ENCODE data around the gene ANKMY1. TPM values are rescaled to one million over a fixed set of nuclear protein-coding genes. Genes with fewer than 3 reads are reported as not detected.

The ANKMY1 gene
- total and polyA plus RNA-seq, 2 of the 8 experiments (the other 6 are each of a cell fraction or from before 2014, with no cell fraction given) = 4.5 to 4.8 TPM

DNA sequence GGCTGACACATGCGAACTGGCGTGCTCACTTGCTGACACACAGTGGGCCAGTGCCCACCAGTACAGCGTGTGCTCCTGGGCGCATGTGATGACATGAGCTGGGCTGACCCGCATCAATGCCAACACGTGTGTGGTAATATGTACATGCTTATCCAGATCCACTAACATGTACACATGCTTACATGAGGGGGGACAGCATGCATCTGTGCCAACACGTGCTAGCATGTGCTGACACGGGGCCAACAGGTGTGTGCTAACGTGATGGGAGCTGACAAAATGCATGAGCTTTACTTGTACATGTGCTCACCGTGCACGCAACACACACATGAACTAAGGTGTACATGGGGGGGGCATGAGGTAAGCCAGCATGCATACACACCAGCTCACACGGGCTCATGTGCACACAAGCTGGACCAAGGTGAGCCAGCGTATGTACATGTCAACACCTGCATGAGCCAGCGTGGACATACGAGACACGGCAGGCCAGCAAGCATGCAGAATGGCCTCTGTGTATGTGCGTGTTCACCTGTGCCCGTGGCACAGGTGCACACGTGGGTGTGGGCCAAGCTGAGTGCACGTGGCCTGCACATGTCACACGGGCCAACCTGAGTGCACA lies 93.8 kb downstream of the ANKMY1 start:
- CTCF ChIA-PET (ENCODE audit: partially characterized antibody) = interaction anchor here (0.9 kb wide), 1 partner anchor 116 kb away, joined by 4 read pairs; no protein-coding TSS in a partner anchor
- FAIRE-seq = no peak
- no peak for TF ChIP-seq EGR1 (IDR thresholded peaks at IDR 0.05; ENCODE audit: borderline replicate concordance, low read depth, low read length)
- TF ChIP-seq YY1 (IDR thresholded peaks at IDR 0.05; ENCODE audit: low read depth, low read length) = no peak
- TF ChIP-seq TEAD4 (IDR thresholded peaks at IDR 0.05; ENCODE audit: low read depth, low read length) = no peak
- no peak for TF ChIP-seq SAP30 (IDR thresholded peaks at IDR 0.05; ENCODE audit: insufficient read depth, insufficient replicate concordance, low read length)
- TF ChIP-seq, protein P1, sequence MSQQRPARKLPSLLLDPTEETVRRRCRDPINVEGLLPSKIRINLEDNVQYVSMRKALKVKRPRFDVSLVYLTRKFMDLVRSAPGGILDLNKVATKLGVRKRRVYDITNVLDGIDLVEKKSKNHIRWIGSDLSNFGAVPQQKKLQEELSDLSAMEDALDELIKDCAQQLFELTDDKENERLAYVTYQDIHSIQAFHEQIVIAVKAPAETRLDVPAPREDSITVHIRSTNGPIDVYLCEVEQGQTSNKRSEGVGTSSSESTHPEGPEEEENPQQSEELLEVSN (IDR thresholded peaks at IDR 0.05) = no peak
- TF ChIP-seq EP300 (IDR thresholded peaks at IDR 0.05; ENCODE audit: borderline replicate concordance in 1 of 2, low read depth in 2 of 2, low read length in 2 of 2) = no peak
- no peak for TF ChIP-seq BRCA1 (IDR thresholded peaks at IDR 0.05; ENCODE audit: low read depth, low read length)
- no peak for TF ChIP-seq TAF7 (optimal IDR thresholded peaks at IDR 0.05; ENCODE audit: borderline replicate concordance, low read depth, low read length)
- TF ChIP-seq, protein P2, sequence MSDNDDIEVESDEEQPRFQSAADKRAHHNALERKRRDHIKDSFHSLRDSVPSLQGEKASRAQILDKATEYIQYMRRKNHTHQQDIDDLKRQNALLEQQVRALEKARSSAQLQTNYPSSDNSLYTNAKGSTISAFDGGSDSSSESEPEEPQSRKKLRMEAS (IDR thresholded peaks at IDR 0.05) = no peak
- TF ChIP-seq ASH2L (IDR thresholded peaks at IDR 0.05; ENCODE audit: low read length) = no peak
- no peak for TF ChIP-seq MAFK (IDR thresholded peaks at IDR 0.05; ENCODE audit: low read depth, low read length)

More for the DNA sequence above, 93.8 kb downstream of the ANKMY1 start:
- Histone ChIP-seq H3K4ac (replicated peaks; ENCODE audit: insufficient read length, low read depth, low read length) (no peak overlapping the region), H4K5ac (ENCODE audit: insufficient read length, low read depth, low read length) (no peak overlapping the region), H2AK5ac (ENCODE audit: low read depth, low read length) (no peak overlapping the region), H3K23me2 (ENCODE audit: low read depth, low read length) (no peaks in the 10 kb centered on the region), H3K4me1 (replicated peaks in 1 of 4; ENCODE audit: control insufficient read depth in 3 of 4, insufficient read depth in 4 of 4, low read length in 3 of 4) (peaks cover 0 to 10% (median 1%) of the 10 kb centered on the region in 4 experiments; a peak in 4 of 7 replicates), H3K27ac (ENCODE audit: low read depth, low read length) (no peak overlapping the region), H3K4me3 (ENCODE audit: extremely low read depth in 1 of 4, insufficient read depth in 2 of 4, low read depth in 3 of 4, low read length in 4 of 4) (no peak overlapping the region), H3K4me2 (ENCODE audit: insufficient read depth in 1 of 2, low read depth in 2 of 2, low read length in 2 of 2) (no peak overlapping the region), H3K36me3 (ENCODE audit: control insufficient read depth in 2 of 4, insufficient read depth in 4 of 4, low read length in 3 of 4) (peaks cover 0 to 13% (median 5%) of the 10 kb centered on the region in 4 experiments; a peak in 5 of 8 replicates), H3K14ac (ENCODE audit: insufficient read length) (no peak overlapping the region), H2BK15ac (ENCODE audit: low read length) (no peak overlapping the region), H3K18ac (ENCODE audit: extremely low read depth, low read length) (no peak overlapping the region), H2BK12ac (ENCODE audit: low read depth, low read length) (no peak overlapping the region), H4K20me1 (replicated peaks in 1 of 2; ENCODE audit: control insufficient read depth in 1 of 2, insufficient read depth in 2 of 2, low read length in 2 of 2) (peaks cover 0 to 10% of the 10 kb centered on the region in 2 experiments), H3K79me2 (ENCODE audit: control insufficient read depth in 1 of 2, insufficient read depth in 2 of 2, low read length in 2 of 2) (no peaks in the 10 kb centered on the region), H3K9ac (replicated peaks in 1 of 4; ENCODE audit: extremely low read depth in 1 of 4, low read depth in 3 of 4, low read length in 3 of 4) (no peak overlapping the region), H2BK5ac (ENCODE audit: low read depth, low read length) (no peak overlapping the region), H2BK20ac (ENCODE audit: low read length) (no peak overlapping the region), H3K9me3 (ENCODE audit: insufficient read depth in 2 of 2, low read depth in 1 of 2, low read length in 1 of 2) (no peaks in the 10 kb centered on the region), H3K23ac (ENCODE audit: insufficient read length) (no peak overlapping the region), H4K91ac (replicated peaks; ENCODE audit: insufficient read length, low read length) (no peak overlapping the region), H3K56ac (replicated peaks; ENCODE audit: insufficient read length, low read depth, low read length) (no peak overlapping the region), H3K27me3 (replicated peaks in 1 of 4; ENCODE audit: control insufficient read depth in 3 of 4, extremely low read depth in 1 of 4, insufficient read depth in 3 of 4, low read length in 3 of 4) (no peaks in the 10 kb centered on the region), H2BK120ac (replicated peaks; ENCODE audit: low read depth, low read length) (no peak overlapping the region), H4K8ac (ENCODE audit: extremely low read depth, insufficient read depth, low read length) (no peak overlapping the region), H3K79me1 (ENCODE audit: low read depth, low read length) (no peaks in the 10 kb centered on the region), H2AFZ (ENCODE audit: low read length) (no peak overlapping the region)
- POLR2A ChIA-PET (ENCODE audit: partially characterized antibody) = no interaction called here
- 95% methylated on average over 21 of the region's 21 CpGs; no CpG with 5 or more reads in 1 of the 2 experiments for WGBS, 2 experiments (ENCODE audit: extremely low coverage in 1 of 2, insufficient coverage in 1 of 2, insufficient read length in 1 of 2, insufficient replicate concordance in 2 of 2, low coverage in 1 of 2, low lambda C conversion rate in 2 of 2, missing lambda C conversion rate in 1 of 2)
- DNase-seq (ENCODE audit: low read depth in 1 of 2, low spot score in 2 of 2) = no peak
